ENCODE results near the gene MAN2B2.

MAN2B2 gene

DNA sequence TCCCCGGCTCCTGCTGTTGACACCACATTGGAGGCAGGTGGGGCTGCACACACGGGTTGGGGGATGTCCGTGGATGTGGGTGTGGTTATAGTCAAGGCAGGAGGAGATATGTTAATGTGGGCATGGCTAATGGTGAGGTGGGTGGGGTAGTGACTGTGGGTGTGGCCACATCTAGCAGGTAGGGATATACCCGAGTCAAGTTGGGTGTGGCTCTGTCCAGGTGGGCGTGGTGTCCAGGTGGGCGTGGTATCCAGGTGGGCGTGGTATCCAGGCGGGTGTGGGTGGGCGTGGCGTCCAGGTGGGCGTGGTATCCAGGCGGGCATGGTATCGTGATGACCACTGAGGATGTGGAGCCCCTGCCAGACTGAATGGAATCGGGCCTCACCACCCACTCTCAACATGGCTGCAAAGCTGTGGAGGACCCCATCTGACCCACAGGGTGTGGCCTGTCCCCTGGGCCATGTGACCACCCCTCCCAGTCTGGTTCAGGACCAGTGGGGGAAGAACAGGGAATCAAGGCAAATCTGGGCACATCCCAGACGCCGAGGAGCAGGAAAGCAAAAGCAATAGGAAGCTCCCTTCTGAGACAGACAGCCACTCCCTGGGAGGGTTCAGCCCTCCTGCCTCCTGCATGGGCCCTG lies 21.0 kb downstream of the MAN2B2 start:
- DNase-seq, result no peak

DNA sequence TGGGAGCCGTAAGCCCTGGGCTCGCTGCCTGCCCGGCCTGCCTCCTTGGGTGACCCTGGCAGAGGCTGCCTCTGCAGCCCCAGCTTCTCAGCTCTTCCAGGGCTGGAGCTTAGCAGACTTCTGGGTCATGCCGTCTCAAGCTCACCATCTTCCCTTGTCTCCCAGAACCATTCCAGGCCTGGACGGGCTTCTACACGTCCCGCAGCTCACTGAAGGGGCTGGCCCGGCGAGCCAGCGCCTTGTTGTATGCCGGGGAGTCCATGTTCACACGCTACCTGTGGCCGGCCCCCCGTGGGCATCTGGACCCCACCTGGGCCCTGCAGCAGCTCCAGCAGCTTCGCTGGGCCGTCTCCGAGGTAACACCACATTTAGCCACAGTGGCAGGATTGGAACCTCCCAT lies 22.0 kb downstream of the MAN2B2 start:
- no peak for DNase-seq

DNA sequence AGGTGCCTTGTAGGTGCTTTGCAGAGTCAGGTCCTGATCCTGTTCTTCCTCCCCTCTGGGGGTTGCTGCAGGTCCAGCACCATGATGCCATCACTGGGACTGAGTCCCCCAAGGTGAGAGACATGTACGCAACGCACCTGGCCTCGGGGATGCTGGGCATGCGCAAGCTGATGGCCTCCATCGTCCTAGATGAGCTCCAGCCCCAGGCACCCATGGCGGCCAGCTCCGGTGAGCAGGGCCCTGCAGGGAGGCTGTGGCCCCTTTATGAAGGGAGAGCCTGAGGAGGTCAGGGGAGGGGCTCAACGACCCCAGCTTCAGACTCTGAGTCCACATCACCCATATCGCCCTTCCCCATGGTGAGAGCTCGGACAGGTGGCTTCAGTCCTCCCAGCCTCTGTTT lies 23.1 kb downstream of the MAN2B2 start:
- DNase-seq, result no peak

DNA sequence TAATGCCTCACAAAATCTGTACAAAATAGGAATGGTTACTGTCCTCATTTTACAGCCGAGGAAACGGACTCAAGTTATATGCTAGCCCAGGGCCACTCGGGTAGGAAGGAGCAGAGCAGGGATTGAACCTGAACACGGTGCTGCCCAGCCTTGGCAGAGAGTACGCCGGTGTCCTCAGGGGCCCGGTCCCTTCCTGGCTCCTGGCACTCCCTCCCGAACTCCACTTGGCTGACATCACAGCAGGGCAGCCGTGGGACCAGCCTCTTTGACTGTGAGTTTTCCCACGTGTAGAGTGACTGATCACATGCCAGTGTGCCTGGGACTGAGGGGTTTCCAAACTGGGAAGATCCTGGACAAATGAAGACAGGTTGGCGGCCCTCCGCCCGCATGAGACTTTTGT lies 23.7 kb downstream of the MAN2B2 start:
- no peak for DNase-seq

DNA sequence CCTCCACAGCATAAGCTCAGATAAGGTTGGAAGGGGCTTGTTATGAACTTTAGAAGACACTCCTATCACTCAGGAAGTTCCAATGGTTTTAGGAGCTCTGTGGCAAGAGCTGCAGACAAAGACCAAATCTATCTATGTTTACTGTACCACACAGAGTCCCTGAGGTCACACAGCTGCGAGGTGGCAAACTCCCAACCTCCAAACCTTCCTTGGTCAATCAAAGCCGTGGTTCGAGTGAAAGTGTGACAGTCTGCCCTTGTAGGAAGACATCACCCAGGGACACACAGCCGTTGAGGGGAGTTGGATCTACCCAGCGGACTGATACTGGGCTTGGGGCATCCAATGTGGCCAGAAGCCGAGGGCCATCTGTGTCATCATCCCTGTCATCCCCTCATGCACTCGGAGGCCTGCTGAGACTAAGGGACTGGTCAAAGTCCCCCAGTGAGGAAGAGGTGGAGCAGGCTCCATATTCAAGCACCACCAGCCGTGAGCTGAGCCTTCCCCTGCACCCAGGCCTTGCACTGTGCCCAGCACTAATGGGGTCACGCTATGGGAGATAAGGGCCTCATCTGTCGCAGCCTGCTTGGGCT lies 26.8 kb downstream of the MAN2B2 start:
- no peak for DNase-seq

DNA sequence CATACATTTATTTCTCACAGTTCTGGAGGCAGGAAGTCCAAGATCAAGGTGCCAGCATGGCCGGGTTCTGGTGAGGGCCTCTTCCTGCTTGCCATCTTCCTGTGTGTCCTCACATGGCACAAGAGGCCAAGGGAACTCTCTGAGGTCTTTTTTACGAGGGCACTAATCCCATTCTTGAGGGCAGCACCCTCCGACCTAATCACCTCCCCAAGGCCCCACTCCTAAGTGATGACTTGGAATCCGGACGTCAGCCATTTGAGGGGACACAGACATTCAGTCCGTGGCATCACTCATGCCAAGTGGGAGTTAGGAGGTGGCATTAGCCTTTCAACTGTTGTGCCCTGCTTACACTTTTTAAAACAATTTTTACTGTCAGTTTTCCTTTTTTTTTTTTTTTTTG lies 27.3 kb downstream of the MAN2B2 start:
- DNase-seq, result no peak

DNA sequence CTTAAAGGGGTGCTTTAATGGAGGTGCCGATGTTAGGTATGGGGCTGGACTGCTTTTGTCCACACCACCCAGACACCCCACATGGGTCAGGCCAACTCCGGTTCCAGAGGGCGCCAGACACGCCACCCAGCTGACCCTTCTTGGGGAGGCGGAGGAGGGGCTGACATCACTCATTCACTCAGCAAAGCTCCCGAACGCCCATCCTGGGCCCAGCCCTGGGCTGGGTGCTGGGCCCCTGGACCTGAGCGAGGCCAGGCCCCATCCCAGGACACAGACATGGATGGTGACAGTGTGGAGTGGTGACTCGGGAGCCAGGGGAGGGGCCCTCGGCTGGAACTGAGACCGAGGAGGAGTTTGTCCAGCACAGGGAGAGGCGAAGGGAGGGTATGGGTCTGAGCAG lies 28.1 kb downstream of the MAN2B2 start:
- no peak for DNase-seq

DNA sequence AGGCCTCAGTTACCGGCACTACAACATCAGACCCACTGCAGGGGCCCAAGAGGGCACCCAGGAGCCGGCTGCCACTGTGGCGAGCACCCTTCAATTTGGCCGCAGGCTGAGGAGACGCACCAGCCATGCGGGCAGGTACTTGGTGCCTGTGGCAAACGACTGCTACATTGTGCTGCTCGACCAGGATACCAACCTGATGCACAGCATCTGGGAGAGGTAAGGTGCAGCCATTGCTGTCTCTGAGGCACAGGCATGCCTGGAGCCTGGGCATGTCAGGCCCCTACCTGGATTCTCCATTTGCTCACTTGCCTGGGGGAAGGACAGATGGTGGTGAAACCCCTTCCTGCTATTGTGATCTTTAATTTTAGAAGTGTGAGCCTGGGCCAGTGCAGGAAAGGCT lies 30.1 kb downstream of the MAN2B2 start:
- no peak for DNase-seq

DNA sequence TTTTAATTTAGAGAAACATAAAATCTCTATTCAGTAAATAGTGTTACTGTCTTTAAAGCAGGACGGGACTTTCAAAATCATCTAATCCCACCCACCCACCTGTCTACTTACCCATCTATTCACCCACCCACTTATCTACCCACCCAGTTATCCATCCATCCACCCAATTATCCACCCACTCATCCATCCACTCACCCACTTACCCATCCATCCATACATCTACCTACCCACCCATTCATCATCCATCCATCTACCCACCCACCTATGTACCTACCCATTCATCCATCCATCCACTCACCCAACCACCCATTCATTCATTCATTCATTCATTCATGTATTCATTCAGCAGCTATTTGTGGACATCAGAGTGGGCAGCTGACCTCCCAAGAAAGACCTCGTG lies 30.6 kb downstream of the MAN2B2 start:
- no peak for DNase-seq

DNA sequence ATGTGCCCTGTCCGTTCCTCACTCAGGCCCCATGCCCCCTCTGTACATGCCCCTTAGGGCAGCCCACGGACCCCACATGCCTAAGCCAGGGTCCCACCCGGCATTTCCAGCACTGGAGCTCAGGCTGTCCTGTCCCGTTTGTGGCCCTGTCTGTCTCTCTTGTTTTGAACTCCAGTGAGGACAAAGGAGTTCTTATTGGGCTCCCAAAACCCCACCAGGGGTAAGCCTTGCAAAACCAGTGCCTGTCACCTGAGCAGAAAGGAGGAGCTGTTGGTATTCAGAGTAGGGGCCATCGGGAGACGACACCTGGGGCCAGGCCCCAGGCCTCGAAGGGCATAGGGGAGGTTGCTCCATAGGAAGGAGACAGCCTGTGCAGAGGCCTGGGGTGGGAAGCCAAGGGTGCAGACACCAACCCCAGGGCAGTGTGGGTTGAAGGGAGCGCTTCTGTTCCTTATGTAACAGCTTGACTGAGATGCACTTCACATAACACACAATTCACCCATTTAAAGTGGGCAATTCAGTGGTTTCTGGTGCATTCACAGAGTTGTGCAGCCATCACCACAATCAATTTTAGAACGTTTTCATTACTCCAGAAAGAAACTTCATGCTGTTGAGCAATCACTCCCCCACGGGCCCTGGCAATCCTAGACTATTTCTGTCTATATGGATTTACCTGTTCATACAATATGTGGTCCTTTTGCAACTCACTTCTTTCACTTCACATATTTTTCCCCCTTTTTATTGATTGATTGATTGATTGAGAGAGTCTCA lies 31.7 kb downstream of the MAN2B2 start:
- no peak for DNase-seq

DNA sequence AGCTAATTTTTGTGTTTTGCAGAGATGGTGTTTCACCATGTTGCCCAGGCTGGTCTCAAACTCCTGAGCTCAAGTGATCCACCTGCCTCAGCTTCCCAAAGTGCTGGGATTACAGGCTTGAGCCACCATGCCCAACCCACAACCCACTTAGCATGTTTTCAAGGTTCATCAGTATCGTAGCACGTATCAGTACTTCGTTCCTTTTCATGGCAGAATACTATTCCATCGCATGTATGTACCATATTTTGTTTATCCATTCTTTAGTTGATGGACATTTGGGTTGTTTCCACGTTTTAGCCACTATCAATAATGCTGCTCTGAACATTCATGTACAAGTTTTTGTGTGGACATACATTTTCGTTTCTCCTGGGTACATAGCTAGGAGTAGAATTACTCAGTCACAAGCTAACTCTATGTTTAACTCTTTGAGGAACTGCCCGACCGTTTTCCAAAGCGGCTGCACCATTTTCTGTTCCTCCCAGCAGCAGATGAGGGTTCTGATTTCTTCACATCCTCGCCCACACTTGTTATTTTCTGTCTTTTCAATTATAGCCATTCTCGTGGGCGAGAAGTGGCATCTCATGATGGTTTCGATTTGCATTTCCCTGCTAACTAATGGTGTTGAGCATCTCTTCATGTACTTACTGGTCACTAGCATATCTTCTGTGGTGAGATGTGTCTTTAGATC lies 32.5 kb downstream of the MAN2B2 start:
- DNase-seq, result peak; percentile 76

DNA sequence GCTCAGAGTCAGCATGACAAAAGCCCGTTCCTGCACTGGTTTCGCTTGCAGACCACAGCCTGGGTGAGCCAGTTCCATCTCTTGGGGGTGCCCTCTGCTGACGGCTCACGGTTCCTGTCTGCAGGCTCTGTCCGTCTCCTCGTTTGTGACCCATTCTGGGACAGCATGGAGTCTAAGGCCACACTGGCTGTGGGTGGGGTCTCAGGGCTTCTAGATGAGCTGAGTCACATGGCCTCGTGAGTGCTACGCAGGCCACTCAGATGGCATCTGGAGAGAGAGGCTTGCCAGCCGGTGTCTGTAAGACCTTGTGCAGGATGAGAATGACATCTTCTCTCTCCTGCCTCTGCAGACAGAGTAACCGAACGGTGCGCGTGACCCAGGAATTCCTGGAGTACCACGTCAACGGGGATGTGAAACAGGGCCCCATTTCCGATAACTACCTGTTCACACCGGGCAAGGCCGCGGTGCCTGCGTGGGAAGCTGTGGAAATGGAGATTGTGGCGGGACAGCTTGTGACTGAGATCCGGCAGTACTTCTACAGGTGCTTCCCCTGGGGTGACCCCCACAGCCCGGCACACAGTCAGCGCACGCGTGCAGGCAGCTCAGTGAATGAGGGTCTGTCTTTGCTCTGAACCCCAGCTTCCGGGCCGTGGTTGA lies 33.9 kb downstream of the MAN2B2 start:
- DNase-seq, result no peak

DNA sequence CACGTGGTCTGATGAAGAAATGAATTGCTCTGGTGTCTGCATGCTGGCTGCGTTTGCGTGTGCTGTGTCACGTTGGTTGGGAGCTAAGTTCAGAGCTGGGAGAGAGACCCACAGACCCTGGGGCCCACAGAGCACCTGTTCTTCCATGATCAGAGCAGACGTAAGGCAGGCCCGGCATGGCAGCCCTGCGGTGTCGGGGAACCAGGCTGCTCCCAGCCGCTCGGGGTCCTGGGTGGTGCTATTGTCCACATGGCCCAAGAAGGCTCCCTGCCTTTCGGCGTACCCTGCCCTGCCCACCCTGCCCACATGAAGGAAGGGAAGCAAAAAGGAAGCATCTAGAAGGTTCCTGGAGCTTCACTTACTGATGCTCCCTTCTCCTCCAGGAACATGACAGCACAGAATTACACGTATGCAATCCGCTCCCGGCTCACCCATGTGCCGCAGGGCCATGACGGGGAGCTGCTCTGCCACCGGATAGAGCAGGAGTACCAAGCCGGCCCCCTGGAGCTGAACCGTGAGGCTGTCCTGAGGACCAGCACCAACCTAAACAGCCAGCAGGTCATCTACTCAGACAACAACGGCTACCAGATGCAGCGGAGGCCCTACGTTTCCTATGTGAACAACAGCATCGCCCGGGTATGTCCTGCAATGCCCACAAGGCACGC lies 34.6 kb downstream of the MAN2B2 start:
- no peak for DNase-seq

DNA sequence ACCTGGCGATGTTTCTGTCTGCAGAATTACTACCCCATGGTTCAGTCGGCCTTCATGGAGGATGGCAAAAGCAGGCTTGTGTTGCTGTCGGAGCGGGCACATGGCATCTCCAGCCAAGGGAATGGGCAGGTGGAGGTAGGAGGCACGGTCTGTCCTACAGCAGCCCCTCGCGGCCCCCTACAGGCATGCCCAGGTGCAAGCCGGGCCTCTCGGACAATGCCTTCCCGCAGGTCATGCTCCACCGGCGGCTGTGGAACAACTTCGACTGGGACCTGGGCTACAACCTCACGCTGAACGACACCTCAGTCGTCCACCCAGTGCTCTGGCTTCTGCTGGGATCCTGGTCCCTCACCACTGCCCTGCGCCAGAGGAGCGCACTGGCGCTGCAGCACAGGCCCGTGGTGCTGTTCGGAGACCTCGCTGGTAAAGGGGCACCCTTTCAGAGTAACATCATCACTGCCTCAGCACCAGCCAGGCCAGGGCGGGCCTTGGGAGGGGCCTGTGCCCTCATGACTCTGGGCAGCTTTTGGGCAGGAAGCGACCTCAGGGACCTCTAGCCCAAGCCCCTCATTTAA lies 36.0 kb downstream of the MAN2B2 start:
- DNase-seq, result no peak

DNA sequence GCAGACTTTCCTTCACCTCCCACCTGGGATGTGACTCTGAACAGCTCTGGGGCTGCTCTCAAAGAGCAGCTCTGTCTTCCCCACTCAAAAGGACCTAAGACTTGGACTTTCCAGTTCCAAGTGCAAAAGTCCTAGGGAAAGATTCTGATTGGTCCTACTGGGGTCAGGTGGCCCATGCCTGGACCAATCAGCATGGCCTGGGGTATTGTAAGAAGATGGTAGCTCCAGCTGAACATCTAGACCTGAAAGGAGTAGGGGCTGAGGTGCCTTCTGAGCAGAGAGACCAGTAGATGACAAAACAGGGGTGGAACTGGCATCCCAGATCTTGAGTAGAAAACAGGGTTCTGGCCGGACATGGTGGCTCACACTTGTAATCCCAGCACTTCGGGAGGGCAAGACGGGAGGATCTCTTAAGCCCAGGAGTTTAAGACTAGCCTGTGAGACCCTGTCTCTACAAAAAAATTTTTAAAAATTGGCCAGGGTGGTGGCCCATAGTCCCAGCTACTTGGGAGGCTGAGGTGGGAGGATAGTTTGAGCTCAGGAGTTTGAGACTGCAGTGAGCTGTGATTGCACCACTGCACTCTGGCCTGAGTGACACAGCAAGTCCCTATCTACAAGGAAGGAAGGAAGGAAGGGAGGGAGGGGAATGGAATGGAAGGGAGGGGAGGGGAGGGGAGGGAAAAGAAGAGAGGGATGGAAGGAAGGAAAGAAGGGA lies 38.1 kb downstream of the MAN2B2 start:
- no peak for DNase-seq

DNA sequence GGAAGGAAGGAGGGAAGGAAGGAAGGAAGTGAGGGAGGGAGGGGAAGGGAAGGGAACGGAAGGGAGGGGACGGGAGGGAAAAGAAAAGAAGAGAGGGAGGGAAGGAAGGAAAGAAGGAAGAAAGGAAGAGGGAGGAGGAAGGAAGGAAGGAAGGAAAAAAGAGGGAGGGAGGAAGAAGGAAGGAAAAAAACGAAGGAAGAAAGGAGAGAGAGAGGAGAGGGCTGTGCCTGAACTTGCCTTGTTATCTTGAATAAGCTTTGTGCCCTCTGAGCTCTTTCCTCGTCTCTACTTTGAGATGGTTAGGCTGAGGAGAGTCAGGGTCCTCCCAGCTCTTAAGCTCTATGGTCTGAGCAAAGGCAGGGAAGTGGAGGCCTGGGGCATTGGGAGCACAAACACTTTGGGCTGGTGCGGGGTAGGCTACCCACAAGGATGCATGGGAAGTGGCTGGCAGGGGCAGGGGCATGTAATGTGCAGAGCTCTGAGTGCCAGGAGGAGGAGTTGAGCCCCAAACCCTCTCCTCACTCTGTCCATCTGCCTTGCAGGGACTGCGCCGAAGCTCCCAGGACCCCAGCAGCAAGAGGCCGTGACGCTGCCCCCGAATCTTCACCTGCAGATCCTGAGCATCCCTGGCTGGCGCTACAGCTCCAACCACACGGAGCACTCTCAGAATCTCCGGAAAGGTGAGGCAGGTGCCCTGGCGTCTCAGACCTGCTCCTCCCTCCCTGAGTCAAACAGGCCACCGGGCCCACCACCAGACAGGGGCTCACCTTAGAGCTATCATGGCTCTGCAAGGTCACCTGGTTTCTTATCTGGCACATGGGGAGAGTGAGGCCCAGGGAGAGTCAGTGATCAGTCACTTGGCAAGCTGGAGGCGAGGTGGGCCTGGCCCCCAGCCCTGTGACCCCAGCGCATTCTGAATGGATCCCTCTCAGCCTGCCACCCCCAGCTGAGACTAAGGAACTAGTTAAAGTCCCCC lies 39.0 kb downstream of the MAN2B2 start:
- DNase-seq, result no peak

DNA sequence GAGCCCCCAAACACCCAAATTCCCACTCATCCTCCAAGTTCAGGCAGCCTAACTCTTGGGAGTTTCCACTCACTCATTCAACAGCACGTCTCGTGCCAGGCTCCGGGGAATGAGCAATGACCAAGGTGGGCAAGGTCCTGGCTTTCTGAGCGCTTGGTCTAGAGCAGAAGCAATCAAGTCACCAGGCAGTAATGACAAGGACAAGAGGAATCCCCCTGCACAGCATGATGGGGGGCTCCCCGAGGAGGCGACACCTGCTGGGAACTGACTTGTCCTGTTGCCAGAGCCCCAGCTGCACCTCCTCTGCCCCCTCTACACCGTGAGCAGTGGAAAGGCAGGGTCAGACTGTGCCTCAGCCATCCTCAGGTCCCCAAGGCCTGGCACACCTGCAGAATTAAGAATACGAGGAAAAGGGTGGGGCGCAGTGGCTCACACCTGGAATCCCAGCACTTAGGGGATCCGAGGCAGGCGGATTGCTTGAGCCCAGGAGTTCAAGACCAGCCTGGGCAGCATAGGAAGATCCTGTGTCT lies 39.8 kb downstream of the MAN2B2 start:
- no peak for DNase-seq

DNA sequence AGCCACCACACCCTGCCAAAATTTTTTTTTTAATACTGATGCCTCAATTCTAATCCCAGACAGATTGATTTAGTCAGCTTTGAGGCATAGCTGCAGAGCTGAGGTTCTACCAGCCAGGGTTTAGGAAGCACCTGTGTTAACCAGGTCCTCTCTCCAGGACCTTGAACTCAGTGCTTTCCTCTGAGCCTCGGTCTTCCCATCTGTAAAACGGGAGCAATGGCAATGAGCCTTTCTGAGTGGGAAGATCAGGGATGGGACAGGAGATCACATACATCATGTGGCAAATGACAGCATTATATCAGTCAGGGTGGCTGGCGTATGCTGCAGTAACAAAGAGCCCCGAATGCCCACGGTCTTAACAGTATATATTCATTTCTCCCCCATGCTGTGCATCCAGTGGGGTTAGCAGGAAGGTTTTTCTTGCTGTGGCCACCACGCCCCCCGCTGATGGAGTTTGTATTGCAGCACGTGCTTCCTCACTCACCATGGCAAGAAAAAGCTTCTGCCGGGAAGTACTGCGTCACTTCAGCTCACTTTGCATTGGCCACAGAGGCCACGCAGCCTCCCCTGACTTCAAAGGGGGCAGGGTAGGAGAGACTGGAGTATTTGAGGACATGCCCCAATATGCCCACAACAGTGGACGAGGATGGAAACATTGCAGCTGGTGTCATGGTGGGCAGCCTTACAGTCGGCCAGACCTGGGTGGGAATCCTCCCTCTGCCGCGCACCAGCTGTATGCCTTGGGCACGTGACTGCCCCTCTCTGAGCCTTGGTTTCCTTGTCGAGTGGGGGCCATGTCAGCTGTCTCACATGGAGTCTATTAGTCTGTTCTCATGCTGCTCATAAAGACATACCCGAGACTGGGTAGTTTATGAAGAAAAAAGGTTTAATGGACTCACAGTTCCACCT lies 41.4 kb downstream of the MAN2B2 start:
- no peak for DNase-seq

DNA sequence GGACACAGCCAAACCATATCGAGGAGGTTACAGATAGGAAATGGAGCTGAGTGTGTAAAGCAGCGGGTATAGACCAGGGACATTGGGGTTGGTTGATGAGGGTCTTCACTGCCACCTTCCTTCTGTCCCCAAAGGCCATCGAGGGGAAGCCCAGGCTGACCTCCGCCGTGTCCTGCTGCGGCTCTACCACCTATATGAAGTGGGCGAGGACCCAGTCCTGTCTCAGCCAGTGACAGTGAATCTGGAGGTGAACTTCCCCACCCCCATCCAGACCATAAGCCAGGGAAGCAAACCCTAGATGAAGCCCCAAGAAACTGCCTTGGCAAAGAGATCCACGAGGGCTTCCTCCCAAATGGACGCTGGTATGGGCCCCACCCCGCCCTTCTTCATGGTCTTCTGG lies 42.3 kb downstream of the MAN2B2 start:
- no peak for DNase-seq
